SH-SY5Y (cell line): Measurements from ENCODE around the gene MET.

Source experiments
- GATA2 ChIP-seq: IDR thresholded peaks from 2 replicates; pipeline ENCODE4 v1.6.1; 2011; ENCODE audit warnings: mild to moderate bottlenecking, low read depth, low read length
- GATA3 ChIP-seq: IDR thresholded peaks from 2 replicates; pipeline ENCODE4 v1.6.1; 2011; ENCODE audit warnings: low read depth, mild to moderate bottlenecking, low read length, moderate library complexity

DNA sequence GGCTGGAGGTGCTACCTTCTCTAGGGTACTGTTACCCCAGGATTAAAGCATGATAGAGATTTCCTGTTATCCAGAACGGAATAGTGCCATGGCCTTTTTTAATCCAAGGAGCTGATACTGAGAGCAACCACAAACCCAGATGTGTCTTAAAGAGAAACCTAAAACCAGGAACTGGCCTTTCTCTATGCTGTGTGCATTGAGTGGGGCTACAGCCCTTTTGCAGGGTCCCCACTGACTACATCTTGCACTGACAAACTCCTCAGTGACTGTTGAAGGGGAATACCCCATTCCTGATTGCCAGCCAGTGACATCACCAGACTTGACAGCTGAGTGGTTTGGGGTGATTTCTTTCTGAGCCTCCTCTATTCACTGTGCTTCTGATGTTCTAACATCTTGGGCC is 108.5 kb downstream of the MET start:
- TF ChIP-seq GATA2 (no peak), GATA3 (no peak)
